HepG2 (cell line): ENCODE measurements around the gene FGGY.

Source experiments
- AFF4 ChIP-seq: sonication (generic); formaldehyde crosslinking; IDR thresholded peaks from 2 replicates; pipeline ENCODE4 v1.4.0; 2020; ENCODE audit warnings: missing genetic modification reagents
- BRF2 ChIP-seq: sonication (generic); formaldehyde crosslinking; IDR thresholded peaks from 2 replicates; pipeline ENCODE4 v1.8.1; 2022; ENCODE audit warnings: mild to moderate bottlenecking, missing genetic modification reagents
- NFE2L2 ChIP-seq: fragments of 150-350 bp; IDR thresholded peaks from 2 replicates; pipeline ENCODE4 v1.6.1; 2014; ENCODE audit warnings: low read length
- POLR2AphosphoS2 ChIP-seq: IDR thresholded peaks from 2 replicates; pipeline ENCODE4 v1.6.1; 2011; ENCODE audit warnings: low read depth, low read length, improper control_type of control experiment

GRCh38 chr1:59757197-59757747 lies 460.4 kb downstream of the FGGY start:
- no peak for TF ChIP-seq BRF2 (CRISPR knock-in tag)
- no peak for TF ChIP-seq AFF4 (CRISPR knock-in tag)
- no peak for TF ChIP-seq NFE2L2
- no peak for TF ChIP-seq POLR2AphosphoS2
